HEK293 (cell line): ENCODE measurements around the gene DAND5.

ENCODE experiments used
- CTCF ChIP-seq: fragments of 450-650 bp; formaldehyde crosslinking; IDR thresholded peaks from 2 replicates; pipeline ENCODE4 v1.5.1; 2016; ENCODE audit warnings: missing biosample characterization, missing genetic modification characterization
- KLF1 ChIP-seq: fragments of 450-650 bp; formaldehyde crosslinking; IDR thresholded peaks from 2 replicates; pipeline ENCODE4 v1.5.1; 2016; ENCODE audit warnings: missing biosample characterization, missing genetic modification characterization
- KLF9 ChIP-seq: fragments of 450-650 bp; formaldehyde crosslinking; IDR thresholded peaks from 2 replicates; pipeline ENCODE4 v1.5.1; 2016; ENCODE audit warnings: missing biosample characterization, missing genetic modification characterization, low read depth
- TSHZ1 ChIP-seq: fragments of 450-650 bp; formaldehyde crosslinking; IDR thresholded peaks from 2 replicates; pipeline ENCODE4 v1.5.1; 2016; ENCODE audit warnings: missing biosample characterization, missing genetic modification characterization, borderline replicate concordance
- YY1 ChIP-seq: fragments of 450-650 bp; formaldehyde crosslinking; IDR thresholded peaks from 2 replicates; pipeline ENCODE4 v1.5.1; 2018; ENCODE audit warnings: missing biosample characterization, missing genetic modification characterization
- ZNF202 ChIP-seq: fragments of 450-650 bp; formaldehyde crosslinking; IDR thresholded peaks from 2 replicates; pipeline ENCODE4 v1.5.1; 2016; ENCODE audit warnings: missing biosample characterization, missing genetic modification characterization, borderline replicate concordance
- ZNF623 ChIP-seq: fragments of 450-650 bp; formaldehyde crosslinking; IDR thresholded peaks from 2 replicates; pipeline ENCODE4 v1.5.1; 2016; ENCODE audit warnings: missing biosample characterization, missing genetic modification characterization

- TF ChIP-seq CTCF (tag by site-specific recombination) (no peak), KLF1 (no peak), ZNF202 (no peak), KLF9 (tag by site-specific recombination) (no peak), ZNF623 (tag by site-specific recombination) (no peak), YY1 (tag by site-specific recombination) (no peak), TSHZ1 (tag by site-specific recombination) (no peak)
Observed at GRCh38 chr19:13011653-13012389, 42.4 kb downstream of the DAND5 start.
